Esophagus squamous epithelium (tissue), 4 donors: ENCODE measurements around the gene POLK.

Experiments used
- POLR2A ChIP-seq, 4 donors: fragments of 450-650 bp; IDR thresholded peaks; one replicate each; pipeline ENCODE4 v1.6.1; 2017; ENCODE audit warnings: antibody characterized with exemption in 4 of 4, mild to moderate bottlenecking in 4 of 4, moderate library complexity in 3 of 4
- TF ChIP-seq, protein P1 (sequence below), 6 experiments: fragments of 450-650 bp in 4 of 6; fragments of 200-600 bp in 2 of 6; sonication (generic) in 2 of 6; IDR thresholded peaks; one replicate each; pipeline ENCODE4 v1.5.1; 2016 to 2019; ENCODE audit warnings: antibody characterized with exemption in 6 of 6, mild to moderate bottlenecking in 4 of 6, moderate library complexity in 4 of 6

DNA sequence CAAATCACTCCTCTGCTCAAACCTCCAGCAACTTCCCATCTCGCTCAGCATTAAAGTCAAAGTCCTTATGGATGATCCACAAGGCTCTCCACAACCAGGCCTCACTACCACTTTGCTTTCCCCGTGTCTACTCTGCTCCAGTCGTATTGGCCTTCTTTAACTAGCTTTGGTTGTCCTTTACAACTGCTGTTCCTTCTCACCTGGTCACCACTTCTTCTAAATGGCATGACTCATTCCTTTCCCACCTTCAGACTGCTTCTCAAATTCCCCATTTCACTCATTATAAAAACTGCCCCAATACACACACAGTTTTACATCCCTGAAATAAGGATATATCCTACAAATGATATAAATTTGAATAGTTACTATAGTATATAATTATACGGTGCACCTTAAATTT, 30.7 kb upstream of the POLK start:
- no peak for TF ChIP-seq POLR2A (IDR thresholded peaks at IDR 0.05)
- TF ChIP-seq, protein P1, sequence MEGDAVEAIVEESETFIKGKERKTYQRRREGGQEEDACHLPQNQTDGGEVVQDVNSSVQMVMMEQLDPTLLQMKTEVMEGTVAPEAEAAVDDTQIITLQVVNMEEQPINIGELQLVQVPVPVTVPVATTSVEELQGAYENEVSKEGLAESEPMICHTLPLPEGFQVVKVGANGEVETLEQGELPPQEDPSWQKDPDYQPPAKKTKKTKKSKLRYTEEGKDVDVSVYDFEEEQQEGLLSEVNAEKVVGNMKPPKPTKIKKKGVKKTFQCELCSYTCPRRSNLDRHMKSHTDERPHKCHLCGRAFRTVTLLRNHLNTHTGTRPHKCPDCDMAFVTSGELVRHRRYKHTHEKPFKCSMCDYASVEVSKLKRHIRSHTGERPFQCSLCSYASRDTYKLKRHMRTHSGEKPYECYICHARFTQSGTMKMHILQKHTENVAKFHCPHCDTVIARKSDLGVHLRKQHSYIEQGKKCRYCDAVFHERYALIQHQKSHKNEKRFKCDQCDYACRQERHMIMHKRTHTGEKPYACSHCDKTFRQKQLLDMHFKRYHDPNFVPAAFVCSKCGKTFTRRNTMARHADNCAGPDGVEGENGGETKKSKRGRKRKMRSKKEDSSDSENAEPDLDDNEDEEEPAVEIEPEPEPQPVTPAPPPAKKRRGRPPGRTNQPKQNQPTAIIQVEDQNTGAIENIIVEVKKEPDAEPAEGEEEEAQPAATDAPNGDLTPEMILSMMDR (IDR thresholded peaks at IDR 0.05) = no peak
